K562 (cell line): ENCODE results near the gene ACTN2. TPM values are rescaled to one million over a fixed set of nuclear protein-coding genes. Genes with fewer than 3 reads are reported as not detected.

Source experiments
- ATAC-seq: fragments of 200-7000 bp; cut with Tn5 transposase; 3 replicates; pipeline ENCODE4 v1.9.1; 2020; ENCODE audit warnings: moderate library complexity
- BruUV-seq: library from RNA; stranded (reverse); fragments of 400-500 nt; replicated peaks from 2 replicates; lab custom pipeline; 2021; lab: Mats Ljungman, UMichigan
- CTCF ChIA-PET: fragments of 300-600 bp; formaldehyde crosslinking; extraction: SDS; loops from one replicate; lab custom pipeline; 2021; ENCODE audit warnings: low intra/inter-chr PET ratio; lab: Yijun Ruan, JAX
- POLR2A ChIA-PET: fragments of 300-600, 350-650 bp; sonication (Branson Sonifier 250); formaldehyde crosslinking; extraction: SDS; loops from one replicate; lab custom pipeline; 2021; ENCODE audit warnings: antibody characterized with exemption, inconsistent platforms; lab: Yijun Ruan, JAX
- DNase-seq, 4 experiments: peaks; one replicate each; pipeline versions ENCODE4 v3.0.0 to v3.0.0-alpha.2; 2011 to 2018; ENCODE audit warnings: low spot score in 3 of 4, mixed read lengths in 3 of 4; ENCODE audit errors: extremely low read depth in 1 of 4
- FAIRE-seq: peaks from 2 replicates; lab custom pipeline; 2011; peaks lifted over from hg19 to GRCh38; lab: Jason Lieb, UNC
- H2AFZ ChIP-seq: 2 replicates; pipeline ENCODE4 v1.6.0; 2011; ENCODE audit warnings: low read depth, low read length, control low read depth, inconsistent platforms
- H3K27ac ChIP-seq: fragments of 200-600 bp; 3 replicates; pipeline ENCODE4 v1.8.0; 2011; ENCODE audit warnings: low read depth, mild to moderate bottlenecking, control low read depth, inconsistent platforms, low read length, moderate library complexity, mixed read lengths; ENCODE audit errors: extremely low read depth
- H3K27me3 ChIP-seq, 2 experiments: fragments of 300-600 bp in 1 of 2; 2 replicates in 1 of 2; 3 replicates in 1 of 2; pipeline versions ENCODE4 v1.6.0 to v1.8.0; 2011; ENCODE audit warnings: inconsistent platforms in 2 of 2, low read length in 2 of 2, mild to moderate bottlenecking in 1 of 2, mixed read lengths in 1 of 2, moderate library complexity in 1 of 2; ENCODE audit not compliant: control insufficient read depth in 2 of 2, insufficient read depth in 2 of 2
- H3K36me3 ChIP-seq: fragments of 300-600 bp; 3 replicates; pipeline ENCODE4 v1.8.0; 2011; ENCODE audit warnings: mild to moderate bottlenecking, low read length, inconsistent platforms; ENCODE audit not compliant: control insufficient read depth, insufficient read depth
- H3K4me1 ChIP-seq, 2 experiments: fragments of 200-600 bp in 1 of 2; replicated peaks in 1 of 2; 2 replicates in 1 of 2; 3 replicates in 1 of 2; pipeline versions ENCODE4 v1.5.1 to v1.8.0; 2011; ENCODE audit warnings: inconsistent platforms in 2 of 2, low read length in 2 of 2, mild to moderate bottlenecking in 1 of 2, mixed read lengths in 1 of 2, moderate library complexity in 1 of 2; ENCODE audit not compliant: control insufficient read depth in 2 of 2, insufficient read depth in 2 of 2
- H3K4me2 ChIP-seq: 2 replicates; pipeline ENCODE4 v1.6.1; 2011; ENCODE audit warnings: low read length, control low read depth, inconsistent platforms, mixed read lengths; ENCODE audit not compliant: insufficient read depth
- H3K4me3 ChIP-seq: fragments of 200-600 bp; sonication (generic), shearing (Covaris generic); 2 replicates; pipeline ENCODE4 v1.5.1; 2016; ENCODE audit warnings: control low read depth, inconsistent platforms
- H3K79me2 ChIP-seq: fragments of 200-600 bp; 3 replicates; pipeline ENCODE4 v1.8.0; 2011; ENCODE audit warnings: low read length, inconsistent platforms; ENCODE audit not compliant: control insufficient read depth, insufficient read depth
- H3K9ac ChIP-seq, 2 experiments: 2 replicates each; pipeline versions ENCODE4 v1.6.0 to v1.6.1; 2011; ENCODE audit warnings: low read depth in 2 of 2, low read length in 2 of 2, control low read depth in 1 of 2, inconsistent platforms in 1 of 2, mild to moderate bottlenecking in 1 of 2, mixed read lengths in 1 of 2; ENCODE audit not compliant: insufficient read depth in 1 of 2
- H3K9me1 ChIP-seq: one replicate; pipeline ENCODE4 v1.6.0; 2011; ENCODE audit warnings: inconsistent platforms, mild to moderate bottlenecking, low read length, moderate library complexity; ENCODE audit not compliant: control insufficient read depth, insufficient read depth
- H3K9me3 ChIP-seq: replicated peaks from 2 replicates; pipeline ENCODE4 v1.5.1; 2011; ENCODE audit warnings: low read depth, low read length, inconsistent platforms; ENCODE audit not compliant: control insufficient read depth, insufficient read depth
- H4K20me1 ChIP-seq: replicated peaks from 2 replicates; pipeline ENCODE4 v1.6.1; 2011; ENCODE audit warnings: low read length, inconsistent platforms, mixed read lengths; ENCODE audit not compliant: control insufficient read depth, insufficient read depth
- DIDO1 ChIP-seq: fragments of 450-650 bp; IDR thresholded peaks from 2 replicates; pipeline ENCODE4 v1.6.1; 2016; ENCODE audit warnings: low read depth, missing biosample characterization, missing genetic modification characterization
- E2F6 ChIP-seq, 2 experiments: IDR thresholded peaks; 2 replicates each; pipeline ENCODE4 v1.6.1; 2011; ENCODE audit warnings: borderline replicate concordance in 1 of 2, control low read depth in 1 of 2, low read depth in 1 of 2, low read length in 1 of 2, mild to moderate bottlenecking in 1 of 2, mixed read lengths in 1 of 2, moderate library complexity in 1 of 2; ENCODE audit not compliant: insufficient read depth in 1 of 2, insufficient read length in 1 of 2, poor library complexity in 1 of 2, severe bottlenecking in 1 of 2; ENCODE audit errors: extremely low read depth in 1 of 2
- ETS2 ChIP-seq: IDR thresholded peaks from 2 replicates; pipeline ENCODE4 v1.6.1; 2016; ENCODE audit warnings: borderline replicate concordance, missing genetic modification characterization, mild to moderate bottlenecking, moderate library complexity, missing compliant biosample characterization; ENCODE audit not compliant: poor library complexity, severe bottlenecking
- FOXA1 ChIP-seq: fragments of 450-650 bp; IDR thresholded peaks from 2 replicates; pipeline ENCODE4 v1.6.1; 2016; ENCODE audit warnings: mild to moderate bottlenecking, borderline replicate concordance
- MTF1 ChIP-seq: fragments of 250-450 bp; sonication (Bioruptor Pico); IDR thresholded peaks from 2 replicates; pipeline ENCODE4 v1.9.0; 2021; ENCODE audit warnings: moderate library complexity, mild to moderate bottlenecking, inconsistent platforms, borderline replicate concordance
- MXD1 ChIP-seq: fragments of 250-450 bp; sonication (Bioruptor Pico); IDR thresholded peaks from 2 replicates; pipeline ENCODE4 v1.8.0; 2021; ENCODE audit warnings: borderline replicate concordance, mild to moderate bottlenecking, moderate library complexity; ENCODE audit not compliant: poor library complexity, severe bottlenecking
- PRPF4 ChIP-seq: fragments of 200-400 bp; formaldehyde crosslinking; IDR thresholded peaks from one replicate; pipeline ENCODE4 v1.6.1; 2017; ENCODE audit warnings: low read length, low read depth, mild to moderate bottlenecking; ENCODE audit not compliant: insufficient read depth, poor library complexity, severe bottlenecking
- ZNF395 ChIP-seq: fragments of 200-800 bp; sonication (Bioruptor generic); IDR thresholded peaks from 2 replicates; pipeline ENCODE4 v1.6.1; 2017; ENCODE audit warnings: missing genetic modification characterization, missing compliant biosample characterization
- WGBS: fragments of 100-300 bp; shearing (Covaris generic); methylation state at CpG from one replicate; pipeline ENCODE4 v1.1.6; 2016; ENCODE audit warnings: low coverage, mixed read lengths; ENCODE audit not compliant: insufficient coverage; ENCODE audit errors: missing lambda C conversion rate; 5-methylcytosine and 5-hydroxymethylcytosine counted together
- in situ Hi-C: fragments of 300-500 bp; cut with MboI; formaldehyde crosslinking; loops from 4 replicates; pipeline ENCODE4 v1.15.0; 2018; ENCODE audit warnings: inconsistent platforms, mixed read lengths
- intact Hi-C: fragments of 100-400 bp; cut with micrococcal nuclease; formaldehyde crosslinking; loops from 2 replicates; pipeline ENCODE4 v1.14.2; 2022
- polyA plus RNA-seq, 8 experiments: library from polyadenylated mRNA; depleted of rRNA in 4 of 8; stranded (reverse) in 5 of 8; unstranded in 3 of 8; fragments of >200 nt; fragmentation: Nextera tagmentation in 2 of 8; fragmentation: Illumina TruSeq in 1 of 8; extraction: Ambion mirVana in 2 of 8; extraction: Trizol in 1 of 8; gene quantifications; 2 replicates each; pipeline versions ENCODE4 v1.2.1 to v1.2.3, GENCODE V29; 2011 to 2014; ENCODE audit warnings: inconsistent platforms in 1 of 8, missing spikeins in 1 of 8
- total RNA-seq, 7 experiments: library from RNA; depleted of rRNA in 6 of 7; stranded (reverse); fragments of >200 nt in 6 of 7; fragmentation: Illumina TruSeq in 2 of 7; extraction: Trizol in 2 of 7; gene quantifications; 2 replicates each; pipeline versions ENCODE4 v1.2.1 to v1.2.3, GENCODE V29; 2011 to 2021; ENCODE audit warnings: low replicate concordance in 1 of 7

Gene ACTN2
- total and polyA plus RNA-seq, 9 of the 15 experiments (the other 6 are each of a cell fraction or from before 2014, with no cell fraction given), result 0.18 to 0.94 (median 0.42) TPM

- ChIA-PET CTCF (no interaction called here), POLR2A (interaction anchor here (0.9 to 2.9 kb wide), 3 partner anchors 12 to 118 kb away, joined by 3 to 13 read pairs (median 3); partner anchors contain the start of gene MTR)
- Histone ChIP-seq H2AFZ (no peak overlapping the region), H3K9me1 (no peaks in the 10 kb centered on the region), H3K4me3 (no peak overlapping the region), H4K20me1 (no peaks in the 10 kb centered on the region), H3K79me2 (peaks cover 20% of the 10 kb centered on the region; the same call in 2 of the 3 replicates), H3K27ac (no peak overlapping the region), H3K4me1 (peaks cover 0 to 13% of the 10 kb centered on the region in 2 experiments; a peak in 2 of 5 replicates), H3K4me2 (no peak overlapping the region), H3K36me3 (peaks cover 79% of the 10 kb centered on the region), H3K9me3 (no peaks in the 10 kb centered on the region), H3K27me3 (no peaks in the 10 kb centered on the region), H3K9ac (no peak overlapping the region)
- DNase-seq (no peak), ATAC-seq (no peak), FAIRE-seq (no peak)
- 64% methylated on average over 2 of the region's 2 CpGs for WGBS
- in situ Hi-C loops, result no loop called here
- no TSS peak for BruUV-seq
- intact Hi-C loops, result no loop called here
- no peak for TF ChIP-seq MXD1 (CRISPR knock-in tag)
- no peak for TF ChIP-seq DIDO1 (tag)
- TF ChIP-seq ZNF395 (CRISPR knock-in tag), result no peak
- TF ChIP-seq ETS2 (tag), result no peak
- no peak for TF ChIP-seq FOXA1
- no peak for TF ChIP-seq PRPF4
- no peak for TF ChIP-seq MTF1 (CRISPR knock-in tag)
- no peak for TF ChIP-seq E2F6 (IDR thresholded peaks at IDR 0.05; ENCODE audit: borderline replicate concordance in 1 of 2, extremely low read depth in 1 of 2, insufficient read depth in 1 of 2, insufficient read length in 1 of 2, low read depth in 1 of 2, low read length in 1 of 2, poor library complexity in 1 of 2, severe bottlenecking in 1 of 2)
Observed at GRCh38 chr1:236806634-236807033, 120.3 kb downstream of the ACTN2 start.
